RWPE2 (cell line): ENCODE data around the gene PGM5.

Experiments used
- ATAC-seq: fragments of 200-7000 bp; cut with Tn5 transposase; 3 replicates; pipeline ENCODE4 v1.9.1; 2021; ENCODE audit warnings: low read depth
- DNase-seq: peaks from one replicate; pipeline ENCODE4 v3.0.0-alpha.2; 2020; ENCODE audit warnings: low spot score
- H3K27ac ChIP-seq: fragments of 450-650 bp; 2 replicates; pipeline ENCODE4 v1.5.1; 2017; ENCODE audit warnings: mild to moderate bottlenecking; ENCODE audit not compliant: poor library complexity, severe bottlenecking
- H3K27me3 ChIP-seq: fragments of 250-450 bp; sonication (Bioruptor Pico); 2 replicates; pipeline ENCODE4 v1.5.1; 2021; ENCODE audit warnings: mild to moderate bottlenecking, moderate library complexity; ENCODE audit not compliant: insufficient read depth, poor library complexity, severe bottlenecking
- H3K36me3 ChIP-seq: fragments of 250-450 bp; sonication (Bioruptor Pico); 2 replicates; pipeline ENCODE4 v1.5.1; 2020; ENCODE audit warnings: low read depth, mild to moderate bottlenecking, moderate library complexity
- H3K4me1 ChIP-seq: fragments of 250-450 bp; sonication (Bioruptor Pico); 2 replicates; pipeline ENCODE4 v1.5.1; 2021; ENCODE audit warnings: mild to moderate bottlenecking, moderate library complexity; ENCODE audit not compliant: insufficient read depth, poor library complexity, severe bottlenecking
- H3K4me3 ChIP-seq: fragments of 250-450 bp; sonication (Bioruptor Pico); 2 replicates; pipeline ENCODE4 v1.5.1; 2021; ENCODE audit warnings: mild to moderate bottlenecking, moderate library complexity; ENCODE audit not compliant: severe bottlenecking
- H3K9me3 ChIP-seq: fragments of 250-450 bp; sonication (Bioruptor Pico); 2 replicates; pipeline ENCODE4 v1.5.1; 2021; ENCODE audit warnings: mild to moderate bottlenecking, moderate library complexity; ENCODE audit not compliant: severe bottlenecking
- TF ChIP-seq, protein P1 (sequence below): fragments of 450-650 bp; IDR thresholded peaks from one replicate; pipeline ENCODE4 v1.5.1; 2017; ENCODE audit warnings: mild to moderate bottlenecking, moderate library complexity; ENCODE audit not compliant: poor library complexity, severe bottlenecking

The PGM5 gene

DNA sequence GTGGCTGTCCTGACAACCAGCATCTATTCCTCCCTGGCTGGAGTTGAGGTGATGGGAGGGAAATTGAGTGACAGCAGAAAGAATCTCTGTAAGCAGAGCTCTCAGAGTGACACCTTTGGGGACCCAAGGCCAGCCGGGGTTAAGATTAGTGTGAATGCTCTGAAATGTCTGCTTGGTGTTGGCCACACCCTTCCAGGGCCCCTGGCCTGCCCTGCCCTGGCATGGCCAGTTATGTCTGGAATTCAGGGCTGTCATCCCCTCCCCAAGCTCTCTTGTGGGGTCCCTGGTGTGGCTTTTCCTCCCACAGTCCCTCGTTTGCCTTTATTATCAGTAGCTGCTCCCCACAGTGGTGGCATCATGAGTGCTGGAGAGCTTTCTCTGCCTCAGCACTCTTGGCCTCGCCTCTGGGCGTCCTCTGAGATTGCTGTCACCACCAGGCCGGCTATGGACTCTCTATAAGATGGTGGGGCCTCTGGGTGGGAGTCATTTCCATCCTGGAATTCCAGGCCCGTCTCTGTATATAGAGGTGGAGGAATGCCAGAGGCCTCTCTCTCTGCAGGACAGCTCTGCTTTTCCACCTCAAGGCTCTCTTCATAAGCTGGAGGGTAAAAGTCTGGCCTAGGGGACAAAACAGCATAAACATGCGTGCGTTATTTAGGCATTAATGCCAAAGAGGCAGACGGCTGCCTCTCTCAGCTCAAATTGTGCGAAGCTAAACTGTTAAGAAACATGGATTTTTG lies 180.6 kb downstream of the PGM5 start:
- no peak for ATAC-seq

DNA sequence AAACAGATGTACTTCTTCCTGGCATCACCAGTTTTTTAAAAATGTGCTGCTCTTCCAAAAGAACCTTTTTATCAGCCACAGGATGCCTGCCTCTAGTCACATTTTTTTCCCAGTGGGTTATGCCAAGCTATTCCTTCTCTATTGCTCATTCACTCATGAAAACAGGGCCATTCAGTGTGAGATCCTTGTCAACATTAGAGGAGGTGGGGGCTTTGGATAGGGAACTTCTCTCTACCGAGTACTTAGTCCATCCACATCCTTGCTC lies 181.1 kb downstream of the PGM5 start:
- TF ChIP-seq, protein P1, sequence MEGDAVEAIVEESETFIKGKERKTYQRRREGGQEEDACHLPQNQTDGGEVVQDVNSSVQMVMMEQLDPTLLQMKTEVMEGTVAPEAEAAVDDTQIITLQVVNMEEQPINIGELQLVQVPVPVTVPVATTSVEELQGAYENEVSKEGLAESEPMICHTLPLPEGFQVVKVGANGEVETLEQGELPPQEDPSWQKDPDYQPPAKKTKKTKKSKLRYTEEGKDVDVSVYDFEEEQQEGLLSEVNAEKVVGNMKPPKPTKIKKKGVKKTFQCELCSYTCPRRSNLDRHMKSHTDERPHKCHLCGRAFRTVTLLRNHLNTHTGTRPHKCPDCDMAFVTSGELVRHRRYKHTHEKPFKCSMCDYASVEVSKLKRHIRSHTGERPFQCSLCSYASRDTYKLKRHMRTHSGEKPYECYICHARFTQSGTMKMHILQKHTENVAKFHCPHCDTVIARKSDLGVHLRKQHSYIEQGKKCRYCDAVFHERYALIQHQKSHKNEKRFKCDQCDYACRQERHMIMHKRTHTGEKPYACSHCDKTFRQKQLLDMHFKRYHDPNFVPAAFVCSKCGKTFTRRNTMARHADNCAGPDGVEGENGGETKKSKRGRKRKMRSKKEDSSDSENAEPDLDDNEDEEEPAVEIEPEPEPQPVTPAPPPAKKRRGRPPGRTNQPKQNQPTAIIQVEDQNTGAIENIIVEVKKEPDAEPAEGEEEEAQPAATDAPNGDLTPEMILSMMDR, result no peak
- H3K27ac ChIP-seq, result no peak overlapping the region
- no peak for ATAC-seq
- H3K4me3 ChIP-seq, result no peak overlapping the region
- H3K27me3 ChIP-seq, result no peaks in the 10 kb centered on the region
- no peak for DNase-seq
- H3K4me1 ChIP-seq, result no peaks in the 10 kb centered on the region
- H3K9me3 ChIP-seq, result no peaks in the 10 kb centered on the region
- H3K36me3 ChIP-seq, result no peaks in the 10 kb centered on the region

More for the DNA sequence above, 180.6 kb downstream of the PGM5 start:
- H3K27me3 ChIP-seq, result no peaks in the 10 kb centered on the region
- TF ChIP-seq, protein P1, result no peak
- H3K36me3 ChIP-seq, result no peaks in the 10 kb centered on the region
- DNase-seq, result no peak
- no peaks in the 10 kb centered on the region for H3K4me1 ChIP-seq
- no peak overlapping the region for H3K27ac ChIP-seq
- H3K4me3 ChIP-seq, result no peak overlapping the region
- H3K9me3 ChIP-seq, result no peaks in the 10 kb centered on the region

DNA sequence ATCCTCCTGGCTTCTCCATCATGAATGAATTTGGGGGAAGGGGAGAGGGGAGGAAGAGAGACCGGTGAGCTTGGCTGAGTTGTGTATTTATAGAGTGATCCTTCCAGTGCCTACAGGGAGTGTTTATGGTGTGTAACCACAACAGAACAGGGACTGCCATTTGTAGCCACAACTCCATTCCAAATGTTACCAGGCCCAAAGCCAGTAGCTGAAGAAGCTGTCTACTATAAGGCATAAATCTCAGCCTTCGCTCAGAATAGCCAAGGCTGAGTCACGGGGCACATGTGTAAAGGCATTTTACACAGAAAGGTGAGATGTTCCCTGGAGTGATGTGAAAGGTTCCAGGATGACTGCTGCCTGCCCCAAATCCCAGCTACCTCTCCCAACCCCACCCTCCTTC lies 181.8 kb downstream of the PGM5 start:
- Histone ChIP-seq H3K27ac (no peak overlapping the region), H3K9me3 (no peaks in the 10 kb centered on the region), H3K27me3 (no peaks in the 10 kb centered on the region), H3K4me1 (no peaks in the 10 kb centered on the region), H3K4me3 (no peak overlapping the region), H3K36me3 (no peaks in the 10 kb centered on the region)
- ATAC-seq, result no peak
- DNase-seq, result no peak
- TF ChIP-seq, protein P1, result no peak

DNA sequence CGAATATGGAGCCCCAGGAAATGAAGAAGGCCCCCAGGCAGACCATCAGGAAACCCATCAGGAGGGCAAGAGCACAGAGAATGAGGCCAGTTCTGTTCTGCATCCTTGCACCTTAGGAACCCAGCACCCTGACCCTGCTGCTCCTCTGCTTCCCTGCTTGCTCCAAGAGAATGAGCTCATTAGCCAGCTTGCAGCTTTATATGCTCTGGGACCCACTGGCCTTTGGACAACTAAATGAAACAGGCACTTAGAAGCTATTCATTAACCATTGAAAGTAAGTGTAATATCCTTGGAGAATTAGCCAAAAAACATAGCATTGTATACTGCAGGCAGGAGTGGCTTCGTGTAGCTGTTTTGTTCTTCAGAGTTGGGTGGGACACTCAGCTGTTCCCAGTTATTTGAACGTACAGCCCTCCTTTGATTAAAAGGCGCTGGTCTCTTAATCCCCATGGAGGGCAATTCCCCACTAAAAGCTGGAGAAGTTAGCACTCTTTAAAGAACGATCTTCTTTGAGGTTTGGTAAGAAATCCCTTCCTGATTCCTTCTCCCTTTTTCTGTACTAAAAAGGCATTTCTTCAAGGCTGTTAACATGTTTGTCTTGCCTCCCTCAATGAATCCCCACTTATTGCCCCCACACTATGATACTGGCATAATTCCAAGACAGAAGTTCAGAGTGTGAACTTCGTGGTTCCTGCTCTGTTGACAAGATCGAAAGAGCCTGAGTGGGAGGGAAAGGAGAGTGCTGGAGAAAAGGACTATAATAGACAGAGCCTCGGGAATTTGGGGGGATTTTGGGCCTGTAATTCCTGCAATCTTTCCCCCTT lies 184.5 kb downstream of the PGM5 start, which contains the start of gene TMEM252:
Gene TMEM252, minus strand, starts transcription at position 172 of the 824 bp plus-strand sequence. Its CDS starts 69 bp downstream, at position 103.
- no peaks in the 10 kb centered on the region for H3K4me1 ChIP-seq
- ATAC-seq (no peak), DNase-seq (no peak)
- no peaks in the 10 kb centered on the region for H3K9me3 ChIP-seq
- TF ChIP-seq, protein P1, result no peak
- no peaks in the 10 kb centered on the region for H3K27me3 ChIP-seq
- no peak within 1 kb of the TSS for H3K4me3 ChIP-seq
- H3K27ac ChIP-seq, result no peak within 1 kb of the TSS
- no peaks in the 10 kb centered on the region for H3K36me3 ChIP-seq

DNA sequence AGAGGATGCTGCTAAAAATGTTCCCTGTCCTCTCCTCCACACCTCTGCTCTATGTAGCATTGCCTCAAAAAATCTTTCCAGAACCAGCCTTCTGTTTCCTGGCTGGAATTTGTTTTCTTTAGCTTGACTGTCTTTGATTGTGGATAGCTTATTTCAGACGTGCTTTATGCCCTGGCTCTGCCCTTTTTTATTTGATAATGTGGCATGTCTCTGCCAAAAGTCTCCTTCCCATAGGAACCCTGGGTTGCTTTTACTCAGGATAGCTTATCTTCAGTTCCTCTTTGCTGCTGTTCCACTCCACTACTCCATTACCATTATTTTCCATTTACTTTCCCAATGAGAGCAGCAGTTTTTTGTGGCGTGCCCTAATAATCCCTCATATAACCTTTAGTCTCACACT lies 185.2 kb downstream of the PGM5 start:
- H3K27me3 ChIP-seq, result no peaks in the 10 kb centered on the region
- ATAC-seq (no peak), DNase-seq (no peak)
- H3K4me1 ChIP-seq, result no peaks in the 10 kb centered on the region
- no peaks in the 10 kb centered on the region for H3K9me3 ChIP-seq
- H3K27ac ChIP-seq, result no peak overlapping the region
- H3K36me3 ChIP-seq, result no peaks in the 10 kb centered on the region
- TF ChIP-seq, protein P1, result no peak
- H3K4me3 ChIP-seq, result no peak overlapping the region
